ENCODE data around the gene ANO8.

DNA sequence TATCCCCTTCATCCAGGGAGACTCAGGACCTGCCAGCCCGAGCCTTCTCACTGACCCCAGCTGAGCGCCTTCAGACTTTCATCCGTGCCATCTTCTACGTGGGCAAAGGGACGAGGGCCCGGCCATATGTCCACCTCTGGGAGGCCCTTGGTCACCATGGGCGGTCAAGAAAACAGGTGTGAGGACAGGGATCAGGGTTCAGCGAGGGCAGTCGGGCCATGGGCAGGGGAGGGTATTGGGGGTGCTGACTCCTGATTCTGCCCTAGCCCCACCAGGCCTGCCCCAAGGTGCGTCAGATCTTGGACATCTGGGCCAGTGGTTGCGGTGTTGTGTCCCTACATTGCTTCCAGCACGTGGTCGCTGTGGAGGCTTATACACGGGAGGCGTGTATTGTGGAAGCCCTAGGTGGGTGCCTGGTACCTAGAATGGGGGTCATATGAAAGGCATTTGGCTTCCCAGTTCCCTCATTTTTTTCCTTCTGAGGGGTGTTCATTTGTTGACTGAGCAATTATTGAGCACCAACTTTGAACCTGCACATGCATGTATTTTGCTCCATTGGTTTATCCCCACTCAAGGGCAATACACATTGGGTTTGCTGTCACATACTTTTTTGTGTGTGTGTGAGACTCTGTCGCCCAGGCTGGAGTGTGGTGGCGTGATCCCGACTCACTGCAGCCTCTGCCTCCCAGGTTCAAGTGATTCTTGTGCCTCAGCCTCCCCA lies 49.1 kb downstream of the ANO8 start:
- TF ChIP-seq POLR2A (IDR thresholded peaks at IDR 0.05; ENCODE audit: low read length), result no peak
- TF ChIP-seq GATA1 (IDR thresholded peaks at IDR 0.05; ENCODE audit: low read depth, low read length), result no peak

Measured in erythroblast (primary cell).